Hepatocyte (in vitro differentiated cells): Measurements from ENCODE around the gene SYCE1L. TPM values are rescaled to one million over a fixed set of nuclear protein-coding genes. Genes with fewer than 3 reads are reported as not detected.

Experiments
- DNase-seq: peaks from one replicate; pipeline ENCODE4 v3.0.0-alpha.2; 2016; ENCODE audit warnings: low spot score
- H2AFZ ChIP-seq: fragments of 200-600 bp; sonication (generic); 2 replicates; pipeline ENCODE4 v1.6.0; 2016; ENCODE audit warnings: antibody characterized with exemption, mild to moderate bottlenecking
- H3K27ac ChIP-seq: fragments of 200-600 bp; sonication (generic); 2 replicates; pipeline ENCODE4 v1.5.1; 2016; ENCODE audit warnings: mild to moderate bottlenecking
- H3K27me3 ChIP-seq: fragments of 200-600 bp; sonication (generic); 2 replicates; pipeline ENCODE4 v1.6.1; 2016
- H3K36me3 ChIP-seq: fragments of 200-600 bp; sonication (generic); replicated peaks from 2 replicates; pipeline ENCODE4 v1.5.1; 2016; ENCODE audit warnings: low read depth; ENCODE audit not compliant: insufficient read depth
- H3K4me1 ChIP-seq: fragments of 200-600 bp; sonication (generic); 2 replicates; pipeline ENCODE4 v1.5.1; 2016; ENCODE audit warnings: mild to moderate bottlenecking, moderate library complexity; ENCODE audit not compliant: insufficient read depth
- H3K4me2 ChIP-seq: fragments of 200-600 bp; sonication (generic); 2 replicates; pipeline ENCODE4 v1.6.0; 2016
- H3K4me3 ChIP-seq: fragments of 200-600 bp; sonication (generic); 2 replicates; pipeline ENCODE4 v1.5.1; 2016; ENCODE audit warnings: mild to moderate bottlenecking
- H3K79me2 ChIP-seq: fragments of 200-600 bp; sonication (generic); 2 replicates; pipeline ENCODE4 v1.6.0; 2017; ENCODE audit warnings: mild to moderate bottlenecking
- H3K9me2 ChIP-seq: fragments of 200-600 bp; sonication (generic); replicated peaks from 2 replicates; pipeline ENCODE4 v1.6.0; 2017; ENCODE audit warnings: mild to moderate bottlenecking; ENCODE audit not compliant: insufficient read depth
- H3K9me3 ChIP-seq: fragments of 200-600 bp; sonication (generic); 2 replicates; pipeline ENCODE4 v1.5.1; 2016; ENCODE audit warnings: low read depth, mild to moderate bottlenecking
- H4K20me1 ChIP-seq: fragments of 200-600 bp; sonication (generic); 2 replicates; pipeline ENCODE4 v1.6.0; 2016; ENCODE audit warnings: mild to moderate bottlenecking; ENCODE audit not compliant: insufficient read depth, poor library complexity, severe bottlenecking
- CTCF ChIP-seq: fragments of 200-600 bp; sonication (generic); IDR thresholded peaks from 2 replicates; pipeline ENCODE4 v1.5.1; 2016; ENCODE audit warnings: antibody characterized with exemption, mild to moderate bottlenecking; ENCODE audit not compliant: poor library complexity
- EZH2 ChIP-seq: fragments of 200-600 bp; sonication (generic); IDR thresholded peaks from 2 replicates; pipeline ENCODE4 v1.6.1; 2016; ENCODE audit warnings: antibody characterized with exemption, mild to moderate bottlenecking, borderline replicate concordance
- EZH2phosphoT487 ChIP-seq: fragments of 200-600 bp; sonication (generic); IDR thresholded peaks from one replicate; pipeline ENCODE4 v1.6.1; 2018; ENCODE audit warnings: antibody characterized with exemption, mild to moderate bottlenecking, low read depth, moderate library complexity; ENCODE audit not compliant: unreplicated experiment, severe bottlenecking
- WGBS: methylation state at CpG from one replicate; pipeline ENCODE4 v1.1.6; 2016; ENCODE audit warnings: low lambda C conversion rate; ENCODE audit errors: missing lambda C conversion rate; 5-methylcytosine and 5-hydroxymethylcytosine counted together
- polyA plus RNA-seq: library from polyadenylated mRNA; unstranded; fragments of >200 nt; fragmentation: Nextera tagmentation; extraction: Ambion mirVana; gene quantifications from 2 replicates; pipeline ENCODE4 v1.2.1, GENCODE V29; 2016
- total RNA-seq: library from RNA; depleted of rRNA; stranded (reverse); fragments of >200 nt; gene quantifications from 2 replicates; pipeline ENCODE4 v1.2.3, GENCODE V29; 2014

The SYCE1L gene
- total and polyA plus RNA-seq, 2 experiments from 2014 or later, result 2.6 to 8.2 TPM

- H3K36me3 ChIP-seq, result no peaks in the 10 kb centered on the region
- no peak overlapping the region for H2AFZ ChIP-seq
- WGBS, result 65% methylated on average over 10 of the region's 10 CpGs
- no peak overlapping the region for H3K27ac ChIP-seq
- no peaks in the 10 kb centered on the region for H3K9me2 ChIP-seq
- no peak overlapping the region for H3K4me3 ChIP-seq
- no peaks in the 10 kb centered on the region for H3K4me1 ChIP-seq
- no peaks in the 10 kb centered on the region for H3K9me3 ChIP-seq
- H3K27me3 ChIP-seq, result no peaks in the 10 kb centered on the region
- TF ChIP-seq EZH2phosphoT487, result no peak
- TF ChIP-seq CTCF, result peak; percentile 14
- H3K4me2 ChIP-seq, result no peak overlapping the region
- H4K20me1 ChIP-seq, result no peaks in the 10 kb centered on the region
- no peaks in the 10 kb centered on the region for H3K79me2 ChIP-seq
- DNase-seq, result no peak
Observed at GRCh38 chr16:77223184-77223583, 24.0 kb downstream of the SYCE1L start.

- H2AFZ ChIP-seq, result no peak overlapping the region
- WGBS, result 87% methylated on average over 3 of the region's 3 CpGs
Observed at GRCh38 chr16:77225182-77225581, 26.0 kb downstream of the SYCE1L start.

GRCh38 chr16:77227745-77228144 is 28.5 kb downstream of the SYCE1L start:
- WGBS, result 93% methylated on average over 5 of the region's 5 CpGs
- TF ChIP-seq EZH2phosphoT487, result no peak
- no peak for TF ChIP-seq EZH2
- TF ChIP-seq CTCF, result no peak
- Histone ChIP-seq H3K9me2 (no peaks in the 10 kb centered on the region), H4K20me1 (no peaks in the 10 kb centered on the region), H3K27ac (no peak overlapping the region), H2AFZ (no peak overlapping the region), H3K4me1 (no peaks in the 10 kb centered on the region), H3K4me3 (no peak overlapping the region), H3K79me2 (no peaks in the 10 kb centered on the region), H3K27me3 (no peaks in the 10 kb centered on the region), H3K9me3 (no peaks in the 10 kb centered on the region), H3K4me2 (no peak overlapping the region), H3K36me3 (no peaks in the 10 kb centered on the region)
- no peak for DNase-seq

More at GRCh38 chr16:77225182-77225581, 26.0 kb downstream of the SYCE1L start:
- H3K9me2 ChIP-seq, result no peaks in the 10 kb centered on the region
- H3K27me3 ChIP-seq, result no peaks in the 10 kb centered on the region
- H3K9me3 ChIP-seq, result no peaks in the 10 kb centered on the region
- no peak for TF ChIP-seq EZH2phosphoT487
- no peak for TF ChIP-seq EZH2
- TF ChIP-seq CTCF, result no peak
- H4K20me1 ChIP-seq, result no peaks in the 10 kb centered on the region
- H3K27ac ChIP-seq, result no peak overlapping the region
- DNase-seq, result no peak
- H3K79me2 ChIP-seq, result no peaks in the 10 kb centered on the region
- H3K4me2 ChIP-seq, result no peak overlapping the region
- H3K4me1 ChIP-seq, result no peaks in the 10 kb centered on the region
- H3K36me3 ChIP-seq, result no peaks in the 10 kb centered on the region
- H3K4me3 ChIP-seq, result no peak overlapping the region

GRCh38 chr16:77231047-77231446 is 31.8 kb downstream of the SYCE1L start:
- WGBS, result 84% methylated on average over 3 of the region's 3 CpGs
- no peak overlapping the region for H3K27ac ChIP-seq
- H3K4me3 ChIP-seq, result no peak overlapping the region
- H3K4me2 ChIP-seq, result no peak overlapping the region
- H3K9me2 ChIP-seq, result no peaks in the 10 kb centered on the region
- H2AFZ ChIP-seq, result no peak overlapping the region
- H3K79me2 ChIP-seq, result no peaks in the 10 kb centered on the region
- H3K9me3 ChIP-seq, result no peaks in the 10 kb centered on the region
- no peak for TF ChIP-seq EZH2phosphoT487
- TF ChIP-seq CTCF, result no peak
- TF ChIP-seq EZH2, result no peak
- no peaks in the 10 kb centered on the region for H3K36me3 ChIP-seq
- DNase-seq, result no peak
- H3K27me3 ChIP-seq, result no peaks in the 10 kb centered on the region
- no peaks in the 10 kb centered on the region for H4K20me1 ChIP-seq
- no peaks in the 10 kb centered on the region for H3K4me1 ChIP-seq
